Activated T-cell treated with anti-CD3 and anti-CD28 coated beads, Interleukin-2, amount 50 U/mL, for 24 hours (primary cell): ENCODE results near the gene PSMD5.

Experiments
- DNase-seq: peaks from one replicate; pipeline ENCODE4 v3.0.0-alpha.2; 2020
- H3K27ac Mint-ChIP-seq: 2 replicates; pipeline ENCODE4 v1.8.0; 2020; ENCODE audit warnings: mild to moderate bottlenecking, mixed read lengths
- H3K27me3 Mint-ChIP-seq: 2 replicates; pipeline ENCODE4 v1.8.0; 2020; ENCODE audit warnings: mixed read lengths
- H3K36me3 Mint-ChIP-seq: 2 replicates; pipeline ENCODE4 v1.8.0; 2020; ENCODE audit warnings: low read depth, mixed read lengths
- H3K4me1 Mint-ChIP-seq: 2 replicates; pipeline ENCODE4 v1.8.0; 2020; ENCODE audit warnings: low read depth, mixed read lengths
- H3K4me3 Mint-ChIP-seq: 2 replicates; pipeline ENCODE4 v1.8.0; 2020; ENCODE audit warnings: mild to moderate bottlenecking, moderate library complexity, mixed read lengths
- H3K9me3 Mint-ChIP-seq: 2 replicates; pipeline ENCODE4 v1.8.0; 2020; ENCODE audit warnings: mixed read lengths

PSMD5 gene

DNA sequence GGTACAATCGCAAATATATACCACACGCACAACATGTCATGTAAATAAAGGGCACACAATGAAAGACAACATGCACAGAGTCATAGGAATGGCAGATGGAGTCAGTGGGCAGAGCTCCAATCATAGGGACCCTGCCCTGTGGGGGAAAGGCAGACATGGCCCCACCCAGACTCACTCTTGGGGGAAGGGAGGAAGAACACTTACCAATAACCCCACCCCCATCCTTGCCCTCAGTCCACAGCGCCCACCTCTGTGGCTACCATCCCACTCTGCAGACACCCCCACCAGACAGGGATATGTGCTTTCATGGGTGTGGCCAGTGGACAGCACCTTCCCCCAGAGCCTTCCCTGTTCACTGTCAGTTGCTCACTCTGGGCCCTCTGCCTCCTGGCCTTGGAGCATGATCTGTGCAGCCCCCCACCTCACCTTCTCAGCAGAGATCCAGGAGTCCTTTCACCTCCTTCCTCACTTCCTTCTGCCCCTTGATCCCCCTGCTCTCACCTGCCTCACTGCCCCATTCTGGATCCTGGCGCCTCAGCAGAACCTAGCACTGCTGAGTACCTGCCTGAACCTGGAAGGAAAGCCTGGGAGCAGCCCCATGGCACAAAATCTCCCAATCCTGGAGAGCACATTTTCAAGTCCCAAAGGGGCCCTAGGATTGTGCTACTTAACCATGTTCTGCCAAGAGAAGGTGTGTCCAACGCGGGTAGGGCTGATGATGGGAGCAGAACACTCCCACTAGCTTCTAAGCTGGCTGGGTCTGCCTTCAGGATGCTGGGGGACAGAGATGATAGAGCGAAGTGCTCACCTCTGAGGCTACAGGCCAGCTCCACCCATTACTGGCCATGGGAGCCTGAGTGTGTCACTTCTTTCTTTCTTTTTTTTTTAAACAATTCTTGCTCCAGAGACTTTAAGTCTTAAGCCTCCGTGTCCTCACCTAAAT is 35.7 kb upstream of the PSMD5 start:
- Mint-ChIP-seq H3K9me3 (no peaks in the 10 kb centered on the region), H3K4me1 (peaks cover 82% of the 10 kb centered on the region), H3K27me3 (no peaks in the 10 kb centered on the region), H3K27ac (peak overlapping the region; percentile 95), H3K4me3 (peak overlapping the region; percentile 88), H3K36me3 (peaks cover 34% of the 10 kb centered on the region)
- peak; percentile 51 for DNase-seq

- peak overlapping the region; percentile 95 for H3K27ac Mint-ChIP-seq
- no peaks in the 10 kb centered on the region for H3K27me3 Mint-ChIP-seq
- H3K9me3 Mint-ChIP-seq: no peaks in the 10 kb centered on the region
- H3K4me1 Mint-ChIP-seq: peaks cover 83% of the 10 kb centered on the region
- H3K4me3 Mint-ChIP-seq: peak overlapping the region; percentile 88
- peak; percentile 83 for DNase-seq
- peaks cover 44% of the 10 kb centered on the region for H3K36me3 Mint-ChIP-seq
These were observed 34.7 kb upstream of the PSMD5 start for GRCh38 chr9:120877276-120878034.

DNA sequence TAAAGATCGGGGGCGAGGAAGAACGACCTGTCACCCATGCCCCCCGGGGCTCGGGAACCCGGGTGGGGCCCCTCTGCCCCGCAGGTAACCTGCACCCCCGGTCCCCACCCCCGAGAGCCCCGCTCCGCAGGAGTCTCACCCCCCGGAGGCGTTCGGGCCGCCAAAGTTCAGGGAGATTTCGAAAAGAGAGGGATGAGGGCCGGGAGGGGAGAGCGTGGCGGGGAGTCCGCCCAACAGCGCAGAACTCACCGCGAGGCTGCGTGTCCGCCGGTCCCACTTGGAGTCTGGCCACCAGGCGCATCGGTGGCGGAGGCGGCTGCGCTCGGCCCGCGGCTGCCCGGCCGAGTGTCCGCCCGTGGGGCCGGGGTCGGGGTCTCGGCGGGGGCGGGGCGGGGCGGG is 34.1 kb upstream of the PSMD5 start, which contains the start of gene PHF19:
PHF19 (minus strand) TSS at position 347 of the 399 bp plus-strand sequence. CDS start 2,447 bp downstream, outside the sequence.
- Mint-ChIP-seq H3K9me3 (no peaks in the 10 kb centered on the region), H3K4me1 (peaks cover 82% of the 10 kb centered on the region), H3K27ac (peak within 1 kb of the TSS; percentile 95), H3K27me3 (no peaks in the 10 kb centered on the region), H3K36me3 (peaks cover 50% of the 10 kb centered on the region), H3K4me3 (peak within 1 kb of the TSS; percentile 88)
- no peak for DNase-seq

GRCh38 chr9:120875954-120876841 is 33.5 kb upstream of the PSMD5 start:
- H3K36me3 Mint-ChIP-seq: peaks cover 56% of the 10 kb centered on the region
- H3K4me1 Mint-ChIP-seq: peaks cover 79% of the 10 kb centered on the region

DNA sequence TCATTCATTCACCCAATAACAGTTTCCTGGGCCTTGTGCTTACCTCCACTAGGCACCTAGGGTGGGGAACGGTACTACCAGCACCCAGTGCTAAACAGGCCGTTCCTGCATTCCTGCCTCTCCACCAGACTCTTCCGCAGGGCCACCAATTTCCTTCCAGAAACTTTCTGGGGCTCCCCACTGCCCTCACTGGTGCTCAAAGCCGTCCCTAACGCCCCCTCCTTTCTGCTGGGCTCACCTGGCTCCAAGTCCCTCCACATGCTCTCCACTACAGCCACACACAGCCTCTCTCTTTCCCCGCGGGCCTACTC is 32.9 kb upstream of the PSMD5 start:
- peak overlapping the region; percentile 92 for H3K27ac Mint-ChIP-seq
- DNase-seq: no peak
- H3K9me3 Mint-ChIP-seq: no peaks in the 10 kb centered on the region
- H3K4me3 Mint-ChIP-seq: peak overlapping the region; percentile 87
- no peaks in the 10 kb centered on the region for H3K27me3 Mint-ChIP-seq
- peaks cover 76% of the 10 kb centered on the region for H3K4me1 Mint-ChIP-seq
- H3K36me3 Mint-ChIP-seq: peaks cover 62% of the 10 kb centered on the region

More at GRCh38 chr9:120875954-120876841, 33.5 kb upstream of the PSMD5 start:
- peak overlapping the region; percentile 87 for H3K4me3 Mint-ChIP-seq
- peak overlapping the region; percentile 95 for H3K27ac Mint-ChIP-seq
- DNase-seq: peak; percentile 88
- H3K9me3 Mint-ChIP-seq: no peaks in the 10 kb centered on the region
- H3K27me3 Mint-ChIP-seq: no peaks in the 10 kb centered on the region

DNA sequence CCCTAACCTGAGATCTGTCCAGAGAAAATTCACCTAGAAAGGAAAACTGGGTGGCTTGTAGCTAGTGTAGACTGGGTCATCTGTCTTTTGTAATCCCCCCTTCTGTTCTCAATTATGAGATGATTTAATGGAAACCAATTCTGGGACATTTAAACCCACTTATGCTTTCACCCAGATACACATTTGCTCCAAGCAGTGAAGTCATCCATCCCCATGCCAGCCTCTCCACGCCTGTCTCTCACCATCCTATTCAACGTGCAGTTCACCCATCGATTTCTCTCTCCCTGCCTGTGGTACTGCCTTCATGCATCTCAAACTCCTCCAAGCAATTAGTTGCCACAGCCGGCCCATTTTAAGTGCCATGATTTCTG is 32.5 kb upstream of the PSMD5 start:
- no peak for DNase-seq
- peaks cover 66% of the 10 kb centered on the region for H3K36me3 Mint-ChIP-seq

DNA sequence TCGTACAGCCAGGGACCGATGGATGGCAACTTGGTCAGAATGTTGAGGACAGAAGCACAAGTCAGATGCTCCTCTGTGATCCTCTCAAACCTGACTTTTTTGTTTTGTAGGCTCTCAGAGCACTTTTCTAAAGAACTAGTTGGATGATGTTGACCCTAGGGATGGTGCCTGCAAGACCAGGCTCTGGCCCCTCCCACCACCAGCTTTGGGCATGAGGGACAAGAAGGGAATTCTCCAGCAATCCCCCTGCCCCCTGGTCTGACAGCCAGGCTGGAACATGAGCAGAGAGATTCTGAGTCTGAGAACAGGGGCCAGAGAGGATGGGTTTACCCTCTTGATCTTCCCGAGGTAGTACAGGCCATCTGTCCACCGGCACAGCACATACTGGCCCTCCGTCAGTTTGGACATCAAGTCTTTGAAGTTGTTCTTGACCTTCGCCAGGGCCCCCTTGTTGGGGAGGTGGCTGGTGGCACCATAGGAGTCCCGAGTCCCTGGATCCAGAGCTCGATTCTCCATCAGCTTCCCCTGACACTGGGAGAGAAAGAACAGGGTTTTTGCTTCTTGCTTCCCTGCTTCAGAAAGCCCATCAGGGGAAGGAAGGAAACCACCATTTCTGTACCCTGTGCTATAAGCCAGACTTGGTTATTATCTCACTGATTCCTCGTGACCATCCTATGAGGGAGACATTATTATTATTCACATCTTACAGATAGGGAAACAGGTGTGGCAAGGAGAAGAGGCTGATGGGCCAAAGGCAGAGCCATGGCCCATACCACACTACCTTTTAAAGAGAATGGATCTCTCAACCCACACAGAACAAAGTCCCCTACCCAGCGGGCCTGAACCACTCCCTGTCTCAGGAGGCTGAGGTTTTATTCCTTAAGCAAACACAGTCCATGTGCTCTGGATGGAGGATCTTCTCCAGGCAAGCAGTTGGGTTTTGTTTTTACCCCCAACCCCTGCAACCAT is 31.8 kb upstream of the PSMD5 start:
- no peaks in the 10 kb centered on the region for H3K9me3 Mint-ChIP-seq
- peak overlapping the region; percentile 87 for H3K4me3 Mint-ChIP-seq
- DNase-seq: no peak
- peaks cover 73% of the 10 kb centered on the region for H3K36me3 Mint-ChIP-seq
- H3K27ac Mint-ChIP-seq: peak overlapping the region; percentile 92
- peaks cover 76% of the 10 kb centered on the region for H3K4me1 Mint-ChIP-seq
- no peaks in the 10 kb centered on the region for H3K27me3 Mint-ChIP-seq

More for the DNA sequence above, 32.5 kb upstream of the PSMD5 start:
- peak overlapping the region; percentile 92 for H3K27ac Mint-ChIP-seq
- peak overlapping the region; percentile 87 for H3K4me3 Mint-ChIP-seq
- H3K9me3 Mint-ChIP-seq: no peaks in the 10 kb centered on the region
- H3K27me3 Mint-ChIP-seq: no peaks in the 10 kb centered on the region
- peaks cover 75% of the 10 kb centered on the region for H3K4me1 Mint-ChIP-seq

DNA sequence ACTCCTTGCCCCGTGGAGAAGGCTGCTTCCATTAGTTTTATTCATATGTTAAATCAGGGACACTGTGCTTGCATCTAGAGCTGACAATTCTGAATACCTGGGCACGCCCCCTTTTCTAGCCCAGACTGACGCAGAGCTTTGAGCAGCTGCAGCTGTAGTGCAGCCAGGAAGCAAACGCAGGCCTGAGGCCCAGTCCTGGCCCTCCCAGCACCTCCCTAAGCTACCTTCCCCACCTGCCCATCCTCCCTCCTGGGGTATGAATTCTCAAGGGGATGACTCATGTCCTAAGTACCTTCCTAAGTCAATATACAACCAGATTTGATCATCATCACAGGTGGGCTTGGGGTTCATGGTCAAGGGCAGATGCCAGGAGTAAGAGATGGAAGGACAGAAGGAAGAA is 30.8 kb upstream of the PSMD5 start:
- Mint-ChIP-seq H3K27ac (peak overlapping the region; percentile 92), H3K36me3 (peaks cover 79% of the 10 kb centered on the region), H3K27me3 (no peaks in the 10 kb centered on the region), H3K4me3 (peak overlapping the region; percentile 38), H3K9me3 (no peaks in the 10 kb centered on the region), H3K4me1 (peaks cover 72% of the 10 kb centered on the region)
- no peak for DNase-seq

- DNase-seq: no peak
- H3K27me3 Mint-ChIP-seq: no peaks in the 10 kb centered on the region
- H3K36me3 Mint-ChIP-seq: peaks cover 83% of the 10 kb centered on the region
- H3K27ac Mint-ChIP-seq: peak overlapping the region; percentile 92
- H3K4me3 Mint-ChIP-seq: no peak overlapping the region
- H3K9me3 Mint-ChIP-seq: no peaks in the 10 kb centered on the region
- peaks cover 72% of the 10 kb centered on the region for H3K4me1 Mint-ChIP-seq
These were observed 30.2 kb upstream of the PSMD5 start for GRCh38 chr9:120872791-120873502.

DNA sequence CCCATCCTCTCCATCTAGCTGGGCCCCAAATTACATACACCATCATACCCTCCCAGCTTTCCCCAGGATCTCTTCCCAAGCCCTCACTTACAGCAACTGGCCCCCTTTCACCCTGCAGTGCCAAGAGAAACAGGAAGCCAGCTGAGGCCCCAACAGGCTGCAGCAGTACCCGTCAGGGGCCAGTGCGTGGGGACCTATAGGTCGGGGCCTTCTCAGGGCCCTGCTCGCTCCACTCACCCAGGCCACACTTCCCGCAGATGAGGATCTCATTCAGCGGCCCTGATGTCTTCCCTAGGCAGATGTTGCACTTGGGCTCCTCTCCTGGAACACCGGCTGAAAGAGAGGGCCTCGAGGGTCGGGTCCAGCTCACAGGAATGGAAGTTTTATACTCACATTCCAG is 27.5 kb upstream of the PSMD5 start:
- Mint-ChIP-seq H3K36me3 (peaks cover 95% of the 10 kb centered on the region), H3K9me3 (no peaks in the 10 kb centered on the region), H3K27me3 (no peaks in the 10 kb centered on the region), H3K27ac (peak overlapping the region; percentile 83), H3K4me3 (no peak overlapping the region), H3K4me1 (peaks cover 60% of the 10 kb centered on the region)
- DNase-seq: no peak

GRCh38 chr9:120869726-120870125 is 27.0 kb upstream of the PSMD5 start:
- Mint-ChIP-seq H3K36me3 (peaks cover 93% of the 10 kb centered on the region), H3K4me1 (peaks cover 55% of the 10 kb centered on the region), H3K9me3 (no peaks in the 10 kb centered on the region), H3K4me3 (peak overlapping the region; percentile 77), H3K27me3 (no peaks in the 10 kb centered on the region), H3K27ac (peak overlapping the region; percentile 83)
- DNase-seq: no peak

DNA sequence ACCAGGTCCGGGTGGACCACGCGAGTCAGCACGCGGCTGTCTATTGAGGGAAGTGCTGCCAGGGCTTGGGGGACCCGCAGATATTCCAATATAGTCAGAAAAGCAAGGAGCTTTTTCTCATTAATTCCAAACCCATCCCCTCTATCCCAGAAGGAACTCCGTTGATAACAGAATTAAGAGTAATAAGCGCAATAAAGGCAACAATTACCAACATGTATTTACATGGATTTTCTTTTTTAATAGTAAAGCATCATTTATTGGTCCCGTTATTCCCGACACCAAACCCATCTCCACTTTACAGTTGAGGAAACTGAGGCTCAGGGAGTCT is 26.6 kb upstream of the PSMD5 start:
- peaks cover 91% of the 10 kb centered on the region for H3K36me3 Mint-ChIP-seq
- H3K4me3 Mint-ChIP-seq: peak overlapping the region; percentile 77
- H3K27ac Mint-ChIP-seq: peak overlapping the region; percentile 94
- no peaks in the 10 kb centered on the region for H3K9me3 Mint-ChIP-seq
- no peaks in the 10 kb centered on the region for H3K27me3 Mint-ChIP-seq
- peaks cover 51% of the 10 kb centered on the region for H3K4me1 Mint-ChIP-seq
- DNase-seq: no peak
